HepG2 (cell line): Measurements from ENCODE around the gene LZTS2. TPM values are rescaled to one million over a fixed set of nuclear protein-coding genes. Genes with fewer than 3 reads are reported as not detected.

Source experiments
- CREB1 ChIP-seq, 2 experiments: fragments of 450-650 bp in 1 of 2; IDR thresholded peaks; 2 replicates each; pipeline ENCODE4 v1.6.1; 2016 to 2017; ENCODE audit warnings: control low read depth in 1 of 2, mild to moderate bottlenecking in 1 of 2, missing compliant biosample characterization in 1 of 2, missing genetic modification characterization in 1 of 2
- ELF3 ChIP-seq: IDR thresholded peaks from 2 replicates; pipeline ENCODE4 v1.6.1; 2016; ENCODE audit warnings: missing genetic modification reagents, missing compliant biosample characterization
- ETV5 ChIP-seq: IDR thresholded peaks from 2 replicates; pipeline ENCODE4 v1.6.1; 2018; ENCODE audit warnings: missing biosample characterization, missing genetic modification reagents, inconsistent platforms, borderline replicate concordance
- HNF4G ChIP-seq, 2 experiments: sonication (generic) in 1 of 2; formaldehyde crosslinking in 1 of 2; IDR thresholded peaks; 2 replicates each; pipeline versions ENCODE4 v1.4.0 to v1.6.1; 2011 to 2020; ENCODE audit warnings: borderline replicate concordance in 2 of 2, low read depth in 2 of 2, mild to moderate bottlenecking in 2 of 2, low read length in 1 of 2, missing genetic modification reagents in 1 of 2, moderate library complexity in 1 of 2
- KLF16 ChIP-seq, 2 experiments: sonication (generic) in 1 of 2; formaldehyde crosslinking in 1 of 2; IDR thresholded peaks; 2 replicates each; pipeline versions ENCODE4 v1.6.1 to v1.8.0; 2016 to 2023; ENCODE audit warnings: missing genetic modification reagents in 2 of 2, missing compliant biosample characterization in 1 of 2
- NFE2 ChIP-seq: sonication (generic); formaldehyde crosslinking; IDR thresholded peaks from 2 replicates; pipeline ENCODE4 v1.4.0; 2020; ENCODE audit warnings: missing genetic modification reagents
- NR2C2 ChIP-seq: sonication (generic); formaldehyde crosslinking; IDR thresholded peaks from 2 replicates; pipeline ENCODE4 v1.4.0; 2020; ENCODE audit warnings: missing genetic modification reagents, mild to moderate bottlenecking, moderate library complexity, borderline replicate concordance
- NR3C1 ChIP-seq: sonication (generic); formaldehyde crosslinking; IDR thresholded peaks from 2 replicates; pipeline ENCODE4 v1.4.0; 2020; ENCODE audit warnings: missing genetic modification reagents
- ONECUT2 ChIP-seq: sonication (generic); formaldehyde crosslinking; IDR thresholded peaks from 2 replicates; pipeline ENCODE4 v1.4.0; 2020; ENCODE audit warnings: missing genetic modification reagents
- POLR2AphosphoS2 ChIP-seq: IDR thresholded peaks from 2 replicates; pipeline ENCODE4 v1.6.1; 2011; ENCODE audit warnings: low read depth, low read length, improper control_type of control experiment
- SCMH1 ChIP-seq: sonication (generic); formaldehyde crosslinking; IDR thresholded peaks from 2 replicates; pipeline ENCODE4 v1.9.0; 2021; ENCODE audit warnings: missing genetic modification reagents, mild to moderate bottlenecking, borderline replicate concordance
- SIN3A ChIP-seq: IDR thresholded peaks from 2 replicates; pipeline ENCODE4 v1.6.1; 2011; ENCODE audit warnings: low read depth, mild to moderate bottlenecking, control low read depth, low read length, borderline replicate concordance
- SIX4 ChIP-seq: sonication (generic); formaldehyde crosslinking; IDR thresholded peaks from 2 replicates; pipeline ENCODE4 v1.4.0; 2020; ENCODE audit warnings: missing genetic modification reagents
- SMAD9 ChIP-seq: sonication (generic); formaldehyde crosslinking; IDR thresholded peaks from 2 replicates; pipeline ENCODE4 v1.5.1; 2020; ENCODE audit warnings: mild to moderate bottlenecking, missing genetic modification reagents
- SP5 ChIP-seq: IDR thresholded peaks from 2 replicates; pipeline ENCODE4 v1.6.1; 2016; ENCODE audit warnings: low read depth, borderline replicate concordance
- ZNF260 ChIP-seq: sonication (generic); formaldehyde crosslinking; IDR thresholded peaks from 2 replicates; pipeline ENCODE4 v1.4.0; 2020; ENCODE audit warnings: missing genetic modification reagents, low read depth, mild to moderate bottlenecking, borderline replicate concordance
- ZNF282 ChIP-seq: fragments of 450-650 bp; IDR thresholded peaks from 2 replicates; pipeline ENCODE4 v1.6.1; 2018; ENCODE audit not compliant: partially characterized antibody
- ZNF503 ChIP-seq: sonication (generic); formaldehyde crosslinking; IDR thresholded peaks from 2 replicates; pipeline ENCODE4 v1.4.0; 2020; ENCODE audit warnings: missing genetic modification reagents
- ZSCAN22 ChIP-seq: sonication (generic); formaldehyde crosslinking; IDR thresholded peaks from 2 replicates; pipeline ENCODE4 v1.4.0; 2020; ENCODE audit warnings: mild to moderate bottlenecking, missing genetic modification reagents
- polyA plus RNA-seq, 8 experiments: library from polyadenylated mRNA; depleted of rRNA in 3 of 8; stranded (reverse) in 7 of 8; unstranded in 1 of 8; fragments of >200 nt; fragmentation: Illumina TruSeq in 4 of 8; extraction: Trizol in 4 of 8; gene quantifications; 2 replicates each; pipeline versions ENCODE4 v1.2.1 to v1.2.3, GENCODE V29; 2011 to 2016; ENCODE audit warnings: low read depth in 4 of 8, missing spikeins in 1 of 8, mixed read lengths in 1 of 8; ENCODE audit not compliant: insufficient read depth in 1 of 8
- total RNA-seq, 5 experiments: library from RNA; depleted of rRNA; stranded (reverse); fragments of >200 nt; fragmentation: Illumina TruSeq; extraction: Trizol; gene quantifications; 2 replicates each; pipeline ENCODE4 v1.2.3, GENCODE V29; 2016; ENCODE audit warnings: low read depth in 1 of 5
- TF ChIP-seq, protein P1 (sequence below): IDR thresholded peaks from 2 replicates; pipeline ENCODE4 v1.6.1; 2018; ENCODE audit warnings: missing genetic modification reagents, mild to moderate bottlenecking, missing compliant biosample characterization
- TF ChIP-seq, protein P2 (sequence below): sonication (generic); formaldehyde crosslinking; IDR thresholded peaks from 2 replicates; pipeline ENCODE4 v1.4.0; 2020; ENCODE audit warnings: mild to moderate bottlenecking, missing genetic modification reagents
- TF ChIP-seq, protein P3 (sequence below): sonication (generic); formaldehyde crosslinking; IDR thresholded peaks from 2 replicates; pipeline ENCODE4 v1.5.1; 2020; ENCODE audit warnings: missing genetic modification reagents, mild to moderate bottlenecking, borderline replicate concordance

LZTS2 gene
- total and polyA plus RNA-seq, 2 of the 13 experiments (the other 11 are each of a cell fraction or from before 2014, with no cell fraction given), result 43.6 to 65.6 TPM

DNA sequence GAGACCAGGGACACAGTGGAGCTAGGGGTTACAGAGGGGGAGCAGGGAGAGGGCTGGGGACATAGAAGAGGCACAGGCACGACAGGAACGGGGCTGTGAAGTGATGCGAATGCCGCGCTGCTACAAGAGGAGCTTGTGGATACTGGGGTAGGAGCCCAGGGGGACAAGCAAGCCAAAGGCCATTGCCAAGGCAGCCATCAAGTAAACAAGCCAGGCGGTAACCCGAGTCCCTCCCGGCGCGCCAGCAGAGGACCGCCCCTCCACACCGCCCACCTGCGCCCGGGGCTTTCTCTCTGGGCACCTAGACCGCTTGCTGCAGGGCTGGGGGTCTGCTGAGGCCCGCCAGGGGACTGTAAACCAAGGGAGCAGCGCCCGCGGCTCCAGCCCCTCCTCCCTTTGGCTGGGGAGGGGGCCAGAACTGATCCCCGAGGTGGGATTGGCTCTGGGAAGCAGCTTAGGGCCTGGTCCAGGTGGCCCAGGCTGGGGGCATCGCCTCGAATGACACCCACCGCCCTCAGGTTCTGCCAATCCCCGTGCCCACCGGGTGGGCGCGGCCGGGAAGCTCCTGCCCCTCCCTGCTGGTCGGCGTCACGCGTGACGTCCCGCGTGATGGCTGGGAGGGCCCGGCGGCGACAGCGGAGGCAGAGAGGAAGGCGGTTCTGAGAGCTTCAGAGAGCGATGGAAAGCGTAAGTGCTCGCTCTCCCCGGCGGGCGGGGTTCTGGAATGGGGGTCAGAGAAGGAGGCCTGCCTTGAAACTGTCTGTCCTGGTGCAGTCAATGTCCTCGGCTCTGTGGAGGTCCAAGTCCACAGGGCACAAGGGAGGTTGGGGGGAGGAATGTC, 32.4 kb downstream of the LZTS2 start (continued):
- peak; percentile 81 for TF ChIP-seq CREB1 (IDR thresholded peaks at IDR 0.05)
- TF ChIP-seq CREB1 (CRISPR knock-in tag; IDR thresholded peaks at IDR 0.05), result peak; percentile 63
- TF ChIP-seq, protein P1, sequence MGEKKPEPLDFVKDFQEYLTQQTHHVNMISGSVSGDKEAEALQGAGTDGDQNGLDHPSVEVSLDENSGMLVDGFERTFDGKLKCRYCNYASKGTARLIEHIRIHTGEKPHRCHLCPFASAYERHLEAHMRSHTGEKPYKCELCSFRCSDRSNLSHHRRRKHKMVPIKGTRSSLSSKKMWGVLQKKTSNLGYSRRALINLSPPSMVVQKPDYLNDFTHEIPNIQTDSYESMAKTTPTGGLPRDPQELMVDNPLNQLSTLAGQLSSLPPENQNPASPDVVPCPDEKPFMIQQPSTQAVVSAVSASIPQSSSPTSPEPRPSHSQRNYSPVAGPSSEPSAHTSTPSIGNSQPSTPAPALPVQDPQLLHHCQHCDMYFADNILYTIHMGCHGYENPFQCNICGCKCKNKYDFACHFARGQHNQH (CRISPR knock-in tag), result 0 out of 2 replicates have a peak, but pooled peaks have one; percentile 25
- 0 out of 2 replicates have a peak, but pooled peaks have one; percentile 54 for TF ChIP-seq ZNF260 (CRISPR knock-in tag)
- no peak for TF ChIP-seq ELF3 (CRISPR knock-in tag)
- TF ChIP-seq ETV5, result no peak
- TF ChIP-seq SIN3A, result peak; percentile 50; the same call in 1 of the 2 replicates
- TF ChIP-seq POLR2AphosphoS2, result no peak
- TF ChIP-seq ONECUT2 (CRISPR knock-in tag), result no peak
- no peak for TF ChIP-seq NR3C1
- TF ChIP-seq, protein P2, sequence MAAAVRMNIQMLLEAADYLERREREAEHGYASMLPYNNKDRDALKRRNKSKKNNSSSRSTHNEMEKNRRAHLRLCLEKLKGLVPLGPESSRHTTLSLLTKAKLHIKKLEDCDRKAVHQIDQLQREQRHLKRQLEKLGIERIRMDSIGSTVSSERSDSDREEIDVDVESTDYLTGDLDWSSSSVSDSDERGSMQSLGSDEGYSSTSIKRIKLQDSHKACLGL (CRISPR knock-in tag), result 0 out of 2 replicates have a peak, but pooled peaks have one; percentile 18
- TF ChIP-seq SMAD9 (CRISPR knock-in tag), result 0 out of 2 replicates have a peak, but pooled peaks have one; percentile 14
- TF ChIP-seq SCMH1, result no peak
- peak; percentile 79 for TF ChIP-seq SIX4 (CRISPR knock-in tag)
- peak; percentile 42; the same call in 1 of the 2 replicates for TF ChIP-seq HNF4G (IDR thresholded peaks at IDR 0.05; ENCODE audit: borderline replicate concordance, low read depth, low read length)
- no peak for TF ChIP-seq HNF4G (CRISPR knock-in tag; IDR thresholded peaks at IDR 0.05; ENCODE audit: borderline replicate concordance, low read depth)
- peak; percentile 33; the same call in 1 of the 2 replicates for TF ChIP-seq NR2C2
- TF ChIP-seq KLF16 (CRISPR knock-in tag; IDR thresholded peaks at IDR 0.05), result no peak
- peak; percentile 50; the same call in 1 of the 2 replicates for TF ChIP-seq SP5 (CRISPR knock-in tag)
- TF ChIP-seq ZNF282, result no peak
- TF ChIP-seq ZSCAN22 (CRISPR knock-in tag), result no peak
- TF ChIP-seq ZNF503 (CRISPR knock-in tag), result no peak
- TF ChIP-seq, protein P3, sequence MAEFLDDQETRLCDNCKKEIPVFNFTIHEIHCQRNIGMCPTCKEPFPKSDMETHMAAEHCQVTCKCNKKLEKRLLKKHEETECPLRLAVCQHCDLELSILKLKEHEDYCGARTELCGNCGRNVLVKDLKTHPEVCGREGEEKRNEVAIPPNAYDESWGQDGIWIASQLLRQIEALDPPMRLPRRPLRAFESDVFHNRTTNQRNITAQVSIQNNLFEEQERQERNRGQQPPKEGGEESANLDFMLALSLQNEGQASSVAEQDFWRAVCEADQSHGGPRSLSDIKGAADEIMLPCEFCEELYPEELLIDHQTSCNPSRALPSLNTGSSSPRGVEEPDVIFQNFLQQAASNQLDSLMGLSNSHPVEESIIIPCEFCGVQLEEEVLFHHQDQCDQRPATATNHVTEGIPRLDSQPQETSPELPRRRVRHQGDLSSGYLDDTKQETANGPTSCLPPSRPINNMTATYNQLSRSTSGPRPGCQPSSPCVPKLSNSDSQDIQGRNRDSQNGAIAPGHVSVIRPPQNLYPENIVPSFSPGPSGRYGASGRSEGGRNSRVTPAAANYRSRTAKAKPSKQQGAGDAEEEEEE (CRISPR knock-in tag), result no peak
- no peak for TF ChIP-seq NFE2
